BJ (cell line): Measurements from ENCODE around the gene NABP1. TPM values are rescaled to one million over a fixed set of nuclear protein-coding genes. Genes with fewer than 3 reads are reported as not detected.

Source experiments
- CTCF ChIA-PET: fragments of 350-600 bp; formaldehyde crosslinking; extraction: SDS; loops from one replicate; lab custom pipeline; 2021; ENCODE audit warnings: antibody characterized with exemption, inconsistent platforms; lab: Yijun Ruan, JAX
- POLR2A ChIA-PET: fragments of 300-600 bp; sonication (Branson Sonifier 250); formaldehyde crosslinking; extraction: SDS; loops from one replicate; lab custom pipeline; 2021; ENCODE audit warnings: antibody characterized with exemption; lab: Charles Lee
- DNase-seq: peaks from one replicate; pipeline ENCODE4 v3.0.0-alpha.2; 2011; ENCODE audit warnings: low read depth
- H3K27me3 ChIP-seq: 2 replicates; pipeline ENCODE4 v1.6.0; 2011; ENCODE audit warnings: low read length; ENCODE audit not compliant: control insufficient read depth, insufficient read depth
- H3K36me3 ChIP-seq: 2 replicates; pipeline ENCODE4 v1.5.1; 2011; ENCODE audit warnings: low read length; ENCODE audit not compliant: control insufficient read depth, insufficient read depth
- H3K4me3 ChIP-seq: 2 replicates; pipeline ENCODE4 v1.5.1; 2011; ENCODE audit warnings: low read depth, mild to moderate bottlenecking, control low read depth, low read length
- CTCF ChIP-seq: IDR thresholded peaks from 2 replicates; pipeline ENCODE4 v1.5.1; 2011; ENCODE audit warnings: low read depth, mild to moderate bottlenecking, control low read depth, inconsistent platforms, low read length, moderate library complexity; ENCODE audit not compliant: insufficient read depth
- polyA plus RNA-seq: library from polyadenylated mRNA; depleted of rRNA; stranded (reverse); fragments of >200 nt; gene quantifications from 2 replicates; pipeline ENCODE4 v1.2.3, GENCODE V29; 2011

NABP1 gene
- polyA plus RNA-seq, 1 experiment: 63.8 TPM

GRCh38 chr2:191661097-191661924 is 16.6 kb upstream of the NABP1 start:
- Histone ChIP-seq H3K4me3 (no peak overlapping the region), H3K36me3 (no peaks in the 10 kb centered on the region), H3K27me3 (no peaks in the 10 kb centered on the region)
- POLR2A ChIA-PET: no interaction called here
- DNase-seq: no peak
- CTCF ChIA-PET: interaction anchor here (0.7 to 1.5 kb wide), 3 partner anchors 13 to 415 kb away, joined by 3 to 5 read pairs (median 3); no protein-coding TSS in a partner anchor
- no peak for TF ChIP-seq CTCF

- no peaks in the 10 kb centered on the region for H3K27me3 ChIP-seq
- H3K36me3 ChIP-seq: no peaks in the 10 kb centered on the region
- ChIA-PET POLR2A (no interaction called here), CTCF (interaction anchor here (0.6 kb wide), 1 partner anchor 104 kb away, joined by 3 read pairs; no protein-coding TSS in a partner anchor)
- no peak overlapping the region for H3K4me3 ChIP-seq
- DNase-seq: no peak
- no peak for TF ChIP-seq CTCF
Measured at GRCh38 chr2:191664823-191665677, 12.9 kb upstream of the NABP1 start.

- TF ChIP-seq CTCF: no peak
- DNase-seq: no peak
- Histone ChIP-seq H3K27me3 (no peaks in the 10 kb centered on the region), H3K4me3 (no peak overlapping the region), H3K36me3 (no peaks in the 10 kb centered on the region)
- POLR2A ChIA-PET: interaction anchor here (0.6 kb wide), 1 partner anchor 12 kb away, joined by 3 read pairs; the partner anchor contains the start of gene NABP1
- CTCF ChIA-PET: interaction anchor here (0.8 kb wide), 1 partner anchor 25 kb away, joined by 3 read pairs; no protein-coding TSS in a partner anchor
Measured at GRCh38 chr2:191666226-191666625, 11.7 kb upstream of the NABP1 start.

GRCh38 chr2:191666732-191667131 is 11.2 kb upstream of the NABP1 start:
- no peak for DNase-seq
- H3K27me3 ChIP-seq: no peaks in the 10 kb centered on the region
- no peaks in the 10 kb centered on the region for H3K36me3 ChIP-seq
- H3K4me3 ChIP-seq: no peak overlapping the region
- ChIA-PET CTCF (interaction anchor here (0.8 kb wide), 1 partner anchor 25 kb away, joined by 3 read pairs; no protein-coding TSS in a partner anchor), POLR2A (interaction anchor here (0.5 to 0.6 kb wide), 3 partner anchors 11 to 17 kb away, joined by 3 to 12 read pairs (median 3); partner anchors contain the start of gene NABP1)
- no peak for TF ChIP-seq CTCF

- Histone ChIP-seq H3K27me3 (no peaks in the 10 kb centered on the region), H3K36me3 (no peaks in the 10 kb centered on the region), H3K4me3 (no peak overlapping the region)
- ChIA-PET CTCF (no interaction called here), POLR2A (no interaction called here)
- DNase-seq: no peak
- TF ChIP-seq CTCF: no peak
Measured at GRCh38 chr2:191670076-191670475, 7.9 kb upstream of the NABP1 start.
